GM18907 (cell line): ENCODE results near the gene MRPL12.
"Not testable (repeated sequence)": the region's sequence is repeated elsewhere in the genome, so short reads cannot be mapped to it uniquely, and the experiment has no call there.

ENCODE experiments used
- ATAC-seq: cut with Tn5 transposase; IDR thresholded peaks from one replicate; pipeline ENCODE4 v1.9.1; 2021; ENCODE audit warnings: mild to moderate bottlenecking, moderate library complexity; ENCODE audit not compliant: unreplicated experiment

The MRPL12 gene

DNA sequence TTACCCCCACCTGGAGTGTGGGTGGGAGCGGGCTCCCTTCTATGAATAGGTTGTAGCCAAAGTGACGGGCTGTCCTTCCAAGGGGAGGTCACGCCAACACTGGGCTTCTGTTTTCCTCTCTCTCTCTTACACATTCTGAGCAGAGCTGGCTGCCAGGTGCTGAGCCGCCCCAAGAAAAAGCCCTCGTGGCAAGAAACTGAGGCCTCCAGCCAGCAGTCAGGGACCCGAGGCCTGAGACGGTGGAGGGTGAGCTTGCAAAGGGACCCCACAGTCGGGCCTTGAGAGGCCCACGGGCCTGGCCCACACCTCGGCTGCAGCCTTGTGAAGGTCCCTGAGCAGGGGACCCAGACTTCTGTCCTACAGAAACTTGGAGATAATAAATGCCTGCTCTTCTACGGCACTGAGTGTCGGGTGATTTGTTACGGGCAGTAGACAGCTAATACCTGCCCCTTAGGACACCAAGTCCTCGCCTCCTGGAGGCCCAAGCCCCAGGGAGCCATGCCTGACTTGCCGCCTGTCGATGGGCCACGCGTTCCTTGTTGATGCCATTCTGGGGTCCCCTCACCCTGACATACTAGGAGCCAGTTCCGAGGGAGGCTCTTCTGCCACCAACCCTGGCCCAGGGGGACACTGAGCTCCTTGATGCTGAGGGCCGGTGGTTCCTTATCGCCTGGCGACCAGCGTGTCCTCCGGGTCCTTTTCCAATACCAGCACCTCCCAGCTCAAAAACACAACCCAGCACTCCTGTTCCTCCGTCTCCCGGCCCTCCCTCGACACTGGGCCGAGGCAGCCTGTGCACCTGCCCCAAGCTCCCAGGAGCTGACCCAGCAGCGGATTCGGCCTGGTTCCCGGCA lies 35.0 kb downstream of the MRPL12 start:
- ATAC-seq = no peak

DNA sequence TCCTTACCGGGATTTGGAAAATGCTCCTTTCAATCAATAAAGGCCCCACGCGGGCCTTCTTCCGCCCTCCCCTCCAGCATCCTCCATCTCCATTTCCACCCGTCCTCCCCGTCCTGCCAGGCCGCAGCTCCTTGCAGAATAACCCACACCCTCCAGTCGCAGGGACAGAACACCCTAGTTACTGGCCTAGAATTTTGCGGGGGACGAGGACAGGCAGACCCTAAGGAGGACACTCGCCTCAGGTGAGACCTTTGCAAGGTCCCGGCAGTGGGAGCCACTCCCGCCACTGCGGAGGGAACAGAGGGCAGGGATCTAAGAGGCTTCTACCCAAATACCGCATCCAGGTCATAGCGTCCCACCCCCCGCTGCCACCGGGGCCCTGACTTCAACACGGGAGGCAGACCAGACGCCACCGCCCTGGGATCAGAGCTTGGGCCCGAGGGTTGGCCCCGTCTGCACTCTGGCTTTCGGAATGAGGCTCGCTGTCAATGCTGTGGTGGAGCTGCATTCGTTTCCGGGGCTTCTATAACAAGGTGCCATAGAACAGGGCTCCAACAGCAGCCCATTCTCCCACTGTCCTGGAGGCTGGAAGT lies 35.7 kb downstream of the MRPL12 start:
- ATAC-seq = no peak

DNA sequence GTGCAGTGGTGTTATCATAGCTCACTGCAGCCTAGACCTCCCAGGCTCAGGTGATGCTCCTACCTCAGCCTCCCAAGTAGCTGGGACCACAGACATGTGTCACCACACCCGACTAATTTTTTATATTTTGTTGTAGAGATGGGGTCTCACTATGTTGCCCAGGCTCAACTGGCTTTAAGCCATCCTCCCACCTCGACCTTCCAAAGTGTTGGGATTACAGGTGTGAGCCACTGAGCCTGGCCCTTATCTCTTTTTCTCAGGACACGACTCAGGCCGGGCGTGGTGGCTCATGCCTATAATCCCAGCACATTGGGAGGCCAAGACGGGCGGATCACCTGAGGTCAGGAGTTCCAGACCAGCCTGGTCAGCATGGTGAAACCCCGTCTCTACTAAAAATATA lies 36.4 kb downstream of the MRPL12 start:
- ATAC-seq = not testable (repeated sequence)

DNA sequence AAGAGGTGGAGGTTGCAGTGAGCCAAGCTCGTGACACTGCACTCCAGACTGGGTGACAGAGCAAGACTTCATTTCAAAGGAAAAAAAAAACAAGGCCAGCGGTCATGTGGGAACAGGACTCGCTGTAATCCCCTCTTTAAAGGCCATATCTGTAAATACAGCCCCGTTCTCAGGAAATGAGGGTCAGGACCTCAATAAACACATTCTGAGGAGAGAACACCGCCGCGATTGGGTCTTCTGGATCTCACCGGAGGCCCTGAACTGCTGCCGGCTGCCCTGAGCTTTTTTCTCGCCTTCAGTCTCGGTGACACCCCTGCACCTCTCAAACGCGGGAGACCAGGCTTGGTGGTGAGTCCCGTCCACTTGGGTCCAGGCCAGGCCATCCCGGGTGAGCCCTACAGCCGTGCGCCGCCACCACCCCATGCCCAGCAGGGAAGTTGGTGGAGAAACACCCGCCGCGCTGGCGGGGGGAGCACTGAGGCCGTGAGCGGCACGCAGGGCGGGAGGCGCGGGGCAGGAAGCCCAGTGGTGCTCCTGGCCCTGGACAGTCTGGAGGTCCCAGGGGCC lies 37.3 kb downstream of the MRPL12 start:
- no peak for ATAC-seq

DNA sequence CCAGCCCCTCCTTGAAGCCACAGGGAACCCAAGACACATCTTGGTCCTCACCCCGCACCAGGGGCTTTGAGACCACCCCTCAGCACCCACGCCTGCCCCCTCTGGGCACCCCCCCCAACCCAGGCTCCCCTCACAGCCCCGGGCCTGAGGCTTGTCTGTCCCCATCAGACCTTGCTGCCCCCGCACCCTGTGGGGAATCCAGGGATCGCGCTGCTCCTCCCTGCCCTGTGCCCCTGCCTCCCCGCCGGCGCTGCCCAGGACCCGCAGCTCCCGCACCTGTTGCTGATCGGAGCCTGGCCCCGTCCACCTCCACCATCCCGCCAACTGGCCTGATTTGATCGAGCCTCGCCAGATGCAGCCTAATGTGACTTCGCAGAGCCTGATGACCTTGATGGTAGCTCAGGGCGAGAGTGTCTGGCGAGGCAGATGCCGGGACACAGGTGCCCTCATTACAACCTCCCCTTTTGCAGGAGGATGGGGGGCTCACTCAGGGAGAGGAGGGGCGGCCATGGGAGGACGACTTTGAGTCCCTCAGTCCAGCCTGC lies 38.0 kb downstream of the MRPL12 start:
- no peak for ATAC-seq

DNA sequence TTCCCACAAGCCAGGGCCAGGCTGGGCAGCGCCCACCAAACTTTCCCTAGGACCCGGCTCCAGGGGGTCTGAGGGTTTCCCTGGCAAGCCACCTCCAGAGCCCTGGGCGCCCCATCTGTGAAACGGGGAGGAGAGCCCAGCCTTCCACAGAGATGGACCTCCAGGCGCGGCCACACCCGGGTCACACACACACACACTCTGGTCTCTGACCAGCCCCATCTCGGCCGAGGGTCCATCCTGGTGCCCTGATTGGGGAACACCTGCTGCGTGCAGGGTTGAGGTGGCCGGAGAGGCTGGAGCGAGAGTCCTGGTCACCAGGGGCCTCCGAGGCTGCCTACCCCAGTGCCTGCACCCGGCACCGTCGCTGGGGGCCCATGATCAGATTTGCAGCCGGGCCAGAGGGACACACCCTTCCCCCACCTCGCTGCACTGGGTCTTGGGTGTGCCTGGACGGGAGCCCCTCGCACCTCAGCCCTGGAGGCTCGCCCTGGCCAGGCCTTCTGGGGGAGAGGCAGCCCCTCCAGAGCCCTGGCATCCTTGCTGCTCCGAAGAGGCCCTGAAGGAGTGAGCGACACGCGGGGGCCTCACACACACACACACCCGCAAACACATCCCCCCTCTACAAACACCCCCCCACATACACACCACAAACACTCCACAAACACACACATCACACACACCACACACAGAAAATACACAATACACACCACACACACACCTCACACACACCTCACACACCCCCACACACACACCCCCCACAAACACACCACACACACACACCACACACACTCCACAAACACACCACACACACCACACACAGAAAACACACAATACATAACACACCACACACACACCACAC lies 38.7 kb downstream of the MRPL12 start:
- ATAC-seq = no peak
